Measurements from ENCODE around the gene DNAJC4.
"Not testable (repeated sequence)": the region's sequence is repeated elsewhere in the genome, so short reads cannot be mapped to it uniquely, and the experiment has no call there.

The DNAJC4 gene

DNA sequence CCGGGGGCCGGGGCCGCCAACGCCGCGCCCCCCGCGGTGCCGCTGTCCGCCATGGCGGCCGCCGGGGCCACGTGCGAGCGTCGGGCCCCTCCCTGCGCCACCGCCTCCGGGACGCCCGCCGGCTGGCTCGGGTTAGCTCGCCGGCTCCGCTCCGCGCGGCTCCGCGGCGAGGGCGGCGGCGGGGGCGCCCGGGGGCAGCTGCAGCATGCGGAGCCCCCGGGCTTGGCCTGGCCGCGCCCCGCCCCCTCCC lies 16.2 kb downstream of the DNAJC4 start:
- DNase-seq = not testable (repeated sequence)

DNA sequence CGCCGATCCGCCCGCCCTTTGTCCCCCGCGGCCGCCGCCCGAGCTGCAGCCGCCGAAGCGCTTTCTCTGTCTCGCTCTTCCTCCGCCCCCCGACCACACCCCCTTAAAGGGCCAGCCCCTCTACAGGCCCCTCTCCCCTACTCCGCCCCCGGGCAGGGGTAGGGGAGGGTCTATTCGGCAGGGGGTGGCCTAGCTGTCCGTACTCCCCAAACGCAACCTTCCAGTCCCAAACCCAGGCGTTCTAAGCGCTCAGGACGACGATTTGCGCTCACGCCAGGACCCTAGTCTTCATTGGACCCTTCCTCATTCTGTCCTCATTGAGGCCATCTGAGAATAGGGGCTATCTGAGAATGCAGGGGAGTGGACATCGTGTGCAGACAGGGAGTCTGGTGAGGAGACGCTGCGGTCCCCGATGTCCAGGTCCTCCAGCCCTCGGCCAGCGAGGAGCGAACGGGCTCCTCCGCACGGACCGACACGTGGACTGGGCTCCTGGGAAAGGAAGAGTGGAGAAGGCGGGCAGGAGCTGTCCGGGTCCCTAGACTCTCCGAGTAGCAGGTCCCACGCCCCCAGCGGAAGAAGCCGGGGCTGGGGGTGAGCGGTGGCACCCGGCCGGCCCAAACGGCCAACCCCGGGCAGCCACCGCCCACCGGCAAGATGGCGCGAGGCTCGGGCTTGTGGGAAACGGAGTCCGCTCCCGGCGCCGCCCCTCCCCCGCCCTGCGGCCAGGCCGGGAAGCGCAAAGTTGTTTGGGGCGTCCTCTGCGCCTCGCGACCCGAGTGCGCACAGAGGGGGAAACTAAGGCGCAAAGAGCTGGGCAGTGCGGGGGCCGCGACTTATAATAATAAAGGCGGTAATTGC lies 16.8 kb downstream of the DNAJC4 start, which contains the start of gene PPP1R14B:
TSS of gene PPP1R14B (minus strand) at position 73 of the 858 bp plus-strand sequence. CDS start 270 bp downstream, outside the sequence.
- DNase-seq = peak; percentile 82

DNA sequence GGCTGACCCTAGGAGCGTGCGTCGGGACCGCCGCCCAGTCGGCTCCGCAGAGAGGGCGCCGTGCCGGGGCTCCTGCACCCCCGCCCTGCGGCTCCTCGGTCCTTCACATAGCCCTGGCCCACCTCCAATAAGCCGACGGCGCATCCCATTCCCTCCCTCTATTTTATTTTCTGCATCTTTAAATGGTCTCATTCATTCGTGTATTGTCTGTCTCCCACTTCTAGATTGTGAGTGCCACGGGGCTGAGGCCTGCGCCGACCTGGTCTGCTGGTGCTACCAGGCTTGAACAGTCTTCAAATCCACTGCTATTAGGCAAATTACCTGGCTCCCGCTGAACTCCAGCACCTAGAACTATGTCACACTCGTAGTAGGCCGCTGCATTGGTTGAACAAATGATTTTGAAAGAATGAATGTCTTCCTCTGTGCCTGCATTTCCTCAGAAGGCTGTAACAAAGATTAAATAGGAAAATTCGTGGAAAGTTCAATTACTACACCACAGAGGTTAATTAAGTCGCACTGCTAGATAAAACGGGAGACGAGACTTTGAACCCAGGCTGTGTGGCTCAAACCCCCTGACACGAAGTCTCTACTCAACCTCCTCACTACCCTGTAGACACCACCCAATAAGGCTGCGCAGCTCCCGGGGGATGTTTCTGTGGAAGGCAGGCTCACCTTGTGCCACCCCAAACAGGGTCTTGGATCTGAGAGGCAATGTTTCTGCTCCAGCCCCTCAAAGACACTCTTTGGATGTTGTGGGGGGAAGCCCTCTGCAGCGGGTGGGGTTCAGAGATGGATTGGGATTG lies 17.6 kb downstream of the DNAJC4 start:
- DNase-seq = no peak

DNA sequence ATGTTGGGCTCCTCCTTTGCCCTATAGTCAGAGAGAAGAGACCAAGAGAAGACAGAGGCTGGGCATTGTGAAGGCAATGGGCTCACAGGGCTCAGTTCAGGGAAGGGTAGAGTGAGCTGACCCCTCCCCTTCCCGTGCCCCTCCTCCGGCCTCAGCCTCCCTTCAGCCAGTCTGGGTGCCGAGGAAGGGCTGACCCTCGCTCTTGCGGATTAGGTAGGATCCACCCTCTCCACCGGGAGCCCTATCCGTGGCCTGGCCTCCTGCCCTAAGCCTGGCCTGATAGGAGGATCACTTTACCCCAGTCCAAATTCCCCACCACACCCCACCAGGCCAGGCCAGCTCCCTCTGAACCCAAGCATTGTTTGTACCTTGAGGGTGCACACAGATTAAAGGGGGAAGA lies 18.2 kb downstream of the DNAJC4 start:
- DNase-seq = no peak

DNA sequence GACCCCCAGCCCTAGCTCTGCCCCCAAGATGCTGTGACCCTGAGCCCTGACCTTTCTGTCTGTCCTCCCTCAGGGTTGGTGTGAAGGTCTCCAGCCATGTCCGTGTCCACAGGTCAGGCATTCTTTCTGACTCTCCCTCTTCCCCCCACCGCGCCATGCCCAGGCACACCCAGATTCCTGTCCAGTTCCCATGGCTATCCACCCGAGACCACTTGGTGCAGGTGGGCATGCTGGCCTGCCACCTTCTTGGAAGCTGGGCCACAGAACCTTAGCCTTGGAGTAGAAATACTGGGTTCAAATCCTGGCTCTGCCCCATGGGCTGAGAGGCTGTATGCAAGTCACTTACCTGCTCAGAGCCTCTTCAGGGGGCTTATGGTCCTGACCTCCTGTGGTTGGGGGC lies 18.7 kb downstream of the DNAJC4 start:
- no peak for DNase-seq

DNA sequence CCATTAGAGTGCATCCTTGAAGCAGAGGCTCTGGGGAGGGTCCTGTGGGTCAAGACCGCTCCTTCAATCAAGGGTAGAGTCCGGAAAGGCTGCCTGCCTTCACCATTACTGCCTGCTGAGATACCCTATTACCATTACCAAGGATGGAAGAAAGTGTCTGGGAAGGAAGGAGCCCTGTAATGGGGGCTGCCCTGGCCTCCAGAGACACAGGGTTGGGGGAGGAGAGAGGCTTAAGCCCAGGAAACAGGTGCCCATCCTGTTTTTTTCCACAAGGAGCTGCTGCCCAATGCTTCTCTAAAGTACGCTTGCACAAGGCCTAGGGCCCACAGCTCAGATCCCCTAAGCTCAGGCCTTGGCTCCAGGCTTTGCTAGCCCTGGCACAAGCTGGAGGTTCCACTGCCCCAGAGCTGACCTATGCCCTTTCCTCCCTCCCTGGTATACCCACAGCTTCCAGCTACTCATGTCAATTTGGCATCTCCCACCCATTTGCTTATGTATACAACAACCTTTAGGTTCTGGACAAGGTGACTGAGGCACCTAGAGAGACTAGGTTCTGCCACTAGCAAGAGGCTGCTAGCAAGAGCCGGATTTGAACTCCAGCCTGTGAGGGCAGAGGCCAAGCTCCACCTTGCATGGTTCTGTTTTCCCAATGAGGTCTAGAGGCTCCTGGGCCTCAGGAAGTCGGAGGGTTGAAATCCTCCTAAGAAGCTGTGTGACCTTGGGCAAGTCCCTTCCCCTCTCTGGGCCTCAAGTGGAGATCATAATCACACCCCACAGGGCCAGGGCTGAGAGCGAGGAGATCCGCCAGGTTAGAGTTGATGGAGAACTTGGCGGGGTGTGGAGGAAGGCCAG lies 19.4 kb downstream of the DNAJC4 start:
- DNase-seq = no peak

DNA sequence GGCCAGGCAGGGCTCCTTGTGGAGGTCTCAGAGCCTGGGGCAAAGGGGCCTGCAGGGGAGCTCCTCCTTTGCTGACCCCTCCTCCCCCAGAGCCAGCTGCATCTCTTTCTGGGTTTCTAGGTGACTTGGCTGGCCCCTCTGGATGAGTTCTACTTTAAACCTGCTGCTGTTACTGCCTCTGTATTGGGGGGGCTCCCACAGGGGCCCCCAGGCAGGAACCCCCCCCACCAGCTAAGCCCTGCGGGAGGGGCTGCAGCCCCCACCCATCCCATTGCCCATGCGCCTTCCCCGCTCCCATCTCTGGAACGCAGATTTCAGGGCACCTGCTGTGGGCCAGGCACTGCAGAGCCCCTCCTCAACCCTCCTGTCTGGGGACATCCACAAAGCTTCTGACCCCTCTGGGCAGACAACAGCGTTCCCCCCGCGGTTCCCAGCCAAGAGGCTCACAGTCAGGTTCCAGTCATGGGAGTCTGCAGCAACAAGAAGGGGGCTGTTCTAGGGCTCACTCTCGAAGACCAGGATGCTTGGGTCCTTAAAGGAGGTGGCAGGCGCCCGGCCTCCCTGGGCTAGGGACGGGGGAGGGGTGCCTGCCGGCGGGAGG lies 20.2 kb downstream of the DNAJC4 start:
- DNase-seq = no peak

DNA sequence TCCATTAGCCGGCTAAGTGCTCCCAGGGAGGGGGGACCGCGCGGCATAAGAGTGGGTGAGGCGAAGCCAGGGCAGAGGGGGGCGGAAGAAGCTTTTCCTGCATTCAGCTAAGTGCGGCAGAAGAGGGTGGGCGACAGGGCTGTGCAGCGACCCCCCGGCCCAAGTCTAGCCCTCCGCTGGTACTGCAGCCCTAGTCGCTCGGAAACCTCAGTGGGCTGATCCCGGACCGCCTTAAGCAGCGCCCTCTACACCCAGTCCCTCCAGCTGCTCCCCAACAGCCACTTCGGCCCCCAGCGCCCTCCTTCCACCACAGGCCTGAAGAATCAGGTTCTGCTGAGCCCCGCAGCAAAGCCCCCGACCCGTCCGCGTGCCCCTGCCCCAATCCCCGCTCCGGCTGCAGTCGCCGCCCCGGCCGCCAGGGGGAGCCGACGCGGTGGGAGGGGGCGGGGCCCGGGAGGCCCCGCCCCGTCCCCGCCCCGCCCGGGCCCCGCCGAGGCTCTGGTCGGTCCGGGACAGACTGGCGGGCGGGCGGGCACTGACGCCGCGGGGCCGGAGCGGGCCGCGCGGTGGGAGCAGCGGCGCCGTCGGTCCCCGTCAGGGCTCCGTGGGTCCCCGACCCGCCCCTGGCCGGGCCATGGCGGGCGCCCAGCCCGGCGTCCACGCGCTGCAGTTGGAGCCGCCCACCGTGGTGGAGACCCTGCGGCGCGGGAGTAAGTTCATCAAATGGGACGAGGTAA lies 20.8 kb downstream of the DNAJC4 start, which contains the start of gene PLCB3:
TSS of gene PLCB3 (plus strand) at position 515 of the 737 bp plus-strand sequence. CDS start at position 635, 120 bp downstream.
- peak; percentile 69 for DNase-seq

DNA sequence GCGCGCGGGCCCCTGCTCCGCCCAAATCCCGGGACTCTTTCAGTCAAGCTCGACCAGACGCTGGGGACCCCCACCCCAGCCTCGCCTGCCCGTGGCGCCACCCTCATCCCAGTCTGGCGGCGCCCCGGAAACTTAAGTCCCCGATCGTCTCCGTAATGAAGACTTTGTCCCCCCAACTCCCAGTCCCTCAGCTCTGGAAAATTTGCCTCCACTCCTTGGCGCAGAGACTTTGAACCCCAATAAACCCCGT lies 21.3 kb downstream of the DNAJC4 start:
- no peak for DNase-seq

DNA sequence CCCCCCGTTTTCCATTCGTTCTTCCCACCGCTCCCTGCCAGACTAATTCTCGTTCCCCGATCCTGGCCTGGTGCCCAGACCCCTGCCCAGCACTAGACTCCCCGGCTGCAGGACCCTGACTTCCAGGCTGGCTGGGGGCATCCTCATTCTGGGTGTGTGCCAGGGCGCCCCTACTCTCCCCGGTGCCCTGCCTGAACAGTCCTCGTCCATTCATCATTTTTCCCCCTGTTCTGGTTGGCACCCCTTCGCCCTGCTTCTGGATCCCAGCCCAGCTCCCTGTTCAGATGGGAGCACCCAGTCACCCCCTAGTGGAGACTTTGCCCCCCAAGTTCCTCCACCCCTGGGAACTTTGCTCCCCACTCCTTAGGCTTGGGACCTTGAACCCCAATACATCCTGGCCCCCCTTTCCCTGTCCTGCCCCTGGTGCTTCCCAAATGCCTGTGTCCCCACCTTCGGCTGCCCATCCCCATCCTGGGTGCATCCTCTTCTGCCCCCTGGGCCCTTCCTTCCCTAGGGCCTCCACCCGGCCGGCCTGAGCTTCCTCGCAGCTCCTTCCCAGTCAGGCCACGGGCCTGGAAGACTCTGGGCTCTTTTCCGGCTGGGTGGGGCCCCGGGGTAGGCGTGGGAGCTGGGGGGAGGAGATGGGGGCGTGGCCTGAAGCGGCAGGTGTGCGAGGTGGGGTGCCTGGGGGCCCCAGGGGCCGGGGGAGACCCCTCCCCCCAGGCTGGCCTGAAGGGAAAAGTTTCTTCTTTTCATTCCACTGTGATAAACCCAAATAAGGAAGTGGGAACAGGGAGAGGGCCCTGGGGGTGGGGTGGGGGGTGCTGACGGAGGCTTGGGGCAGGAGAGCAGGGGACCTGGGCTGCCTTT lies 21.9 kb downstream of the DNAJC4 start:
- no peak for DNase-seq

DNA sequence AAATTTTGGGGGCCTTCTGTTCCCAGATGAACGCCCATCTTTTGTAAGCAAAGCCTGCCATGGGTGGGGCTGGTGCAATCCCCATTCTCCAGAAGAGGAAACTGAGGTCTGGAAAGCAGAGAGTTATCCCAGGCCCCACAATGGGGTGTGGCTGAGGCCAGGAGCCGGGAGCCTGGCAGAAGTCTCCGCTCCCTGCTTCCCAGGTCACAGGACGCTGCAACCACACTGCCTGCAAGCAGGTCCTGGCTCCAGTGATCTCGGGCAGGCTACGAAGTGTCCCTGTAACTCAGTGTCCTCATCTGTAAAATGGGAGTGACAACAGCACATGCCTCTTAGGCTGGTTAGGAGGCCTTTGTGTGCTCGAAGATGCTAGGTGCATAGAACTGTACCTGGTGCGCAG lies 22.7 kb downstream of the DNAJC4 start:
- DNase-seq = no peak

DNA sequence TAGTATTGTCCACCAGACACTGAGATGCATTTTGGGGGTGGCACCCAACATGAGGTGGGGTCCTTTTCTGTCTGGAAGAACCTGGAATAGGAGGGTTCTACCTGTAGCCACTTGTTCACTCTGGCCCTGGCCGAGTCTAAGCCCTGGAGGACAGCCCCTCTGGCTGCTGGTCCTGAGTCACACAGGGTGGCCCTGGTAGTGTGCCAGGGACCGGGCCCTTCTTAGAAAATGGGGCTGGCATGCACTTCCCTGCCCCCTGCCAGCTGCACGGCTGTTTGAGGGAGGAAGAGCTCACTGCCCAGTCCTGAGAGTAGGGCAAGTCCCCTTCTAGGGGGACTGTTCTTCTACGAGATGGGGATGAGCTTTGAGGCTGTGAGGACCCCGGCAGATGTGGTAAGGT lies 23.1 kb downstream of the DNAJC4 start:
- no peak for DNase-seq

DNA sequence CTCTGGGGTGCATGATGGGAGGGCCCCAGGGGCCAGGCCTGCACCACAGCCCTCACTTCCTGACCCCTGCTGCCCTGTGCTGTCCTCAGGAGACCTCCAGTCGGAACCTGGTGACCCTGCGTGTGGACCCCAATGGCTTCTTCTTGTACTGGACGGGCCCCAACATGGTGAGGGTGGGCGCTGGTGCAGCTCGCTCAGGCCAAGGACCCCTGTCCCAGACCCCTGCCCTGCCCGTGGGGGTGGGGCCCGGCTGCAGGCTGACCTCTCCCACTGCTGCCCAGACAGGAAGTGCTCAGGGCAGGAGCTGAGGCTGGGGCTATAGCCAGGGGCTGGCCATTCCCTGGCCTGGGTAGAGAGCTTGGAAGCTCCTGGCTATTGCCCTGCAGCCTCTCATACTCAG lies 24.0 kb downstream of the DNAJC4 start:
- no peak for DNase-seq

DNA sequence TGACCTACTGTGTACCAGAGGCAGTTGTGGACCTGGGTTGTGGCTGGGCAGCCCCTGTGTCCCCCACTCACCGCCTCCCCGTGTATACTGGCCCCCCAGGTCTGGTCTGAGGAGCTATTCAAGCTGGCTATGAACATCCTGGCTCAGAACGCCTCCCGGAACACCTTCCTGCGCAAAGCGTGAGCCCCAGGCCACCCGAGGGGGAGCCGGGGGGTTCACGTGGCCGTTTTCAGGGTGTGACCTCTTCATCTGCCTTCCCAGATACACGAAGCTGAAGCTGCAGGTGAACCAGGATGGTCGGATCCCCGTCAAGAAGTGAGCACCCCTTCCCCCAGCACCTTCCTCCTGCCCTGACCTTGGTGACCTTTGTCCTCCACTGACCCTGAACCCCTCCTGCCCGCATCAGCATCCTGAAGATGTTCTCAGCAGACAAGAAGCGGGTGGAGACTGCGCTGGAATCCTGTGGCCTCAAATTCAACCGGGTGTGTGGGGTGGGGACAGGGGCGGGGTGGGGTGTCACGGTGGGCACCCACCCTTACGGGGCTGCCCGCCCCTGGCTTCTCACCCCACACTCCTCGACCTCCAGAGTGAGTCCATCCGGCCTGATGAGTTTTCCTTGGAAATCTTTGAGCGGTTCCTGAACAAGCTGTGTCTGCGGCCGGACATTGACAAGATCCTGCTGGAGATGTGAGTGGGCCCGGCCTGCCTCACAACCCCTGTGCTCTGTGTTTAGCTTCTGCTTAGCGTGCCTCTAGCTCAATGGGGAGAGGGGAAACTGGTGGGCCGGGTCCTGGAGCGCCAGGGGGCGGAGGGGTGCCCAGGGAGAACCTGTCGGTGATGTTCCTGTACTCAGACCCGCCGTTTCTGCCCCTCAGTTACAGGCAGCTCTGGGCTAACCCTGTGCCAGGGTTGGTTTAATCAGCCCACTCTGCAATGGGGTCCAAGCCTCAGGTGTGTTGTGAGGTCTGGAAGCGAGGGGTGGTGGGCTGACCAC lies 25.1 kb downstream of the DNAJC4 start:
- DNase-seq = no peak

DNA sequence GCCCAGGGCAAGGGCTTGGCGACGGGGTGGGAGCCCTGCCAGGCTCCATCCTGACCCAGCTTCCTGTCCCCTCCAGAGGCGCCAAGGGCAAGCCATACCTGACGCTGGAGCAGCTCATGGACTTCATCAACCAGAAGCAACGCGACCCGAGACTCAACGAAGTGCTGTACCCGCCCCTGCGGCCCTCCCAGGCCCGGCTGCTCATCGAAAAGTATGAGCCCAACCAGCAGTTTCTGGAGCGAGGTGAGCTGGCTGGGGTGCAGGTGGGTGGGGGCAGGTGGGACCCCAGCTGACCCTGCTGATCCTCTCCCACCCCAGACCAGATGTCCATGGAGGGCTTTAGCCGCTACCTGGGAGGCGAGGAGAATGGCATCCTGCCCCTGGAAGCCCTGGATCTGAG lies 26.0 kb downstream of the DNAJC4 start:
- no peak for DNase-seq

DNA sequence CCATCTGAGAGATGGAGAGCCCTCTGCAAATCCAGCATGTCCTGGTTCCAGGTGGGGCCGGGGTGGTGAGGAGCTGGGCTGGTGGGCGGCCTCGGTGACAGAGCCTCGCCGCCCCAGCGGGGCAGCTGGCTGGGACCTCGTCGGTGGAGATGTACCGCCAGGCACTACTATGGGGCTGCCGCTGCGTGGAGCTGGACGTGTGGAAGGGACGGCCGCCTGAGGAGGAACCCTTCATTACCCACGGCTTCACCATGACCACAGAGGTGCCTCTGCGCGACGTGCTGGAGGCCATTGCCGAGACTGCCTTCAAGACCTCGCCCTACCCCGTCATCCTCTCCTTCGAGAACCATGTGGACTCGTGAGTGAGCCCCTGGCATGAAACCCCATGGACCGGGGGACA lies 28.0 kb downstream of the DNAJC4 start:
- DNase-seq = no peak

DNA sequence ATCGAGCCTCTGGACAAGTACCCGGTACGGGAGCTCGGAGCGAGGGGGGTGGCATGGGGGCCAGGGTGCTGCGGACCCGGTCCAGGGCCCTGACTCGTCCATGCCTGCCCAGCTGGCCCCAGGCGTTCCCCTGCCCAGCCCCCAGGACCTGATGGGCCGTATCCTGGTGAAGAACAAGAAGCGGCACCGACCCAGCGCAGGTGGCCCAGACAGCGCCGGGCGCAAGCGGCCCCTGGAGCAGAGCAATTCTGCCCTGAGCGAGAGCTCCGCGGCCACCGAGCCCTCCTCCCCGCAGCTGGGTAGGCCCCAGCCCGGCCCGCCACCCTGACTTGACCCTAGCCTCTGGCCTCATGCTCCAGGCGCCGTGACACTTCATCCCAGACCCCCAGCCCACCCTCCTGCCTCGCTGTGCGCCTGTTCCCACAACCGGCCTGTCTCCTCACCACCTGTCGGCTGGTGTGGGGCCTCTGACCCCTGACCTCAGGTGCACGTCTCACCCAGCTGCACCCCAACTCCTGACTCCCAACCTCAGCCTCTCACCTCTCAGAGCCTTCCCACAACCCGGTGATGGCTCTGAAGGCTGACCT lies 28.7 kb downstream of the DNAJC4 start:
- no peak for DNase-seq

DNA sequence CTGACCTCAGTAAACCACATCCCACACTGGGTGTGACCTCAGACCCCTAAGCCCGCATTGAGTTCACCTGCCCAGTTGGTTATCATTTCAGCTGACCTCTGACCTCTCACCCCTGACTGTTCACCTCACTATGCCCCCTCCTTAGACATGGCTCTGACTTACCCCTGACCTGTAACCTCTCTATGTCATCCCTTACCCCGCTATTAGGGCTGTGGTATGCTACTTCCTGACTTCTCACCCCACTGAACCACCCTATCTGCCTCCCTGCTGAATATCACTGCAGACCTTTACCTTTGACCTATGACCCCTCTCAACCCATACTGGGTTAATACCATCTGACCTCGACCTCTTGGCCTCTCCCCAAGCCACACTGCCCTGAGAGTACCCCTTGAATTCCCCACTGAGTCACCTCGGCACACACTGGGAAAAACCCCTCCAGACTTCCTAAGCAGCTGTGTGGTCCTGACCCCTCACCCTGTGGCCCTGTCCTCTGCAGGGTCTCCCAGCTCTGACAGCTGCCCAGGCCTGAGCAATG lies 29.3 kb downstream of the DNAJC4 start:
- DNase-seq = no peak

DNA sequence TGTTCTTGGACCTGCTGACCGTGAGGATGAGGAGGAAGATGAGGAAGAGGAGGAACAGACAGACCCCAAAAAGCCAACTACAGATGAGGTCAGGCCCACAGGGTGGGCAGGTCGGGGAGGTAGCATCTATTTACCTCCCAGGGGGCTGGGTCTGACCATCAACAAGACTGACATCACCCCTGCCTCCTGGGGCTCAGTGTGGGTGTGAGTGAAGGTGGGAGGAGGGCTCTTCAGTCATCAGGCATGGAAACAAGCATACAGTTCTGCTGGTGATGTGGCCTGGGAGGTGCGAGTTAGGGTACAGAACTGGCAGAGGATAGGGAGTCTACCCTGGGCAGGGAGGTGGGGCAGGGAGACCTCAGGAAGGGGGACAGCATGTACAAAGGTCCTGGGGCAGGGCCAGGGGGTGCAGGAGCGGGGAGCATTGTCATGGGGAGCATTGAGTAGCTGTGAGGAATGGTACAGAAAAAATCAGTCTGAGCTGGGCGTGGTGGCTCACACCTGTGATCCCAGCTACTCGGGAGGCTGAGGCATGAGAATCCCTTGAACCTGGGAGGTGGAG lies 29.9 kb downstream of the DNAJC4 start:
- DNase-seq = no peak

All from CD4-positive, alpha-beta T cell treated with Interleukin-21 for 1 hour (primary cell).